Peyer's patch (tissue), 4 donors: Measurements from ENCODE around the gene TRIM17.

Experiments
- CTCF ChIP-seq, 6 experiments: fragments of 450-650 bp in 4 of 6; fragments of 200-600 bp in 2 of 6; sonication (generic) in 1 of 6; IDR thresholded peaks; one replicate each; pipeline ENCODE4 v1.5.1; 2017 to 2019; ENCODE audit warnings: antibody characterized with exemption in 6 of 6, mild to moderate bottlenecking in 3 of 6, moderate library complexity in 1 of 6
- POLR2A ChIP-seq, 2 donors: fragments of 450-650 bp; IDR thresholded peaks; one replicate each; pipeline ENCODE4 v1.5.1; 2017; ENCODE audit warnings: antibody characterized with exemption in 2 of 2, mild to moderate bottlenecking in 2 of 2, moderate library complexity in 2 of 2

- TF ChIP-seq CTCF (IDR thresholded peaks at IDR 0.05) (no peak), POLR2A (IDR thresholded peaks at IDR 0.05) (no peak)
Measured at GRCh38 chr1:228410015-228410414, 6.6 kb downstream of the TRIM17 start.
